T-cell (primary cell): Measurements from ENCODE around the gene DEGS1. TPM values are rescaled to one million over a fixed set of nuclear protein-coding genes. Genes with fewer than 3 reads are reported as not detected.

Experiments used
- ATAC-seq, 4 experiments: fragments of 200-7000 bp in 3 of 4; fragments of 150-1000 bp in 1 of 4; cut with Tn5 transposase; replicated peaks in 1 of 4; 1 replicate in 3 of 4; 2 replicates in 1 of 4; pipeline ENCODE4 v1.10.0; 2021; ENCODE audit warnings: moderate library complexity in 3 of 4, mild to moderate bottlenecking in 2 of 4, moderate number of reproducible peaks in 1 of 4
- CTCF ChIA-PET, 2 donors: fragments of 300-600 bp; sonication (Branson Sonifier 250); formaldehyde crosslinking; loops; one replicate each; lab custom pipeline; 2022; ENCODE audit warnings: antibody characterized with exemption in 2 of 2; lab: Charles Lee
- POLR2A ChIA-PET, 2 donors: fragments of 300-600 bp; sonication (Branson Sonifier 250); formaldehyde crosslinking; loops; one replicate each; lab custom pipeline; 2022; ENCODE audit warnings: antibody characterized with exemption in 2 of 2; lab: Charles Lee
- DNase-seq, 35 experiments: peaks; one replicate each; pipeline versions ENCODE4 v3.0.0 to v3.0.0-alpha.2; 2013 to 2023
- H3K27ac ChIP-seq: one replicate; pipeline ENCODE4 v1.5.1; 2013; ENCODE audit warnings: low read length
- H3K27me3 ChIP-seq, 2 experiments: replicated peaks in 1 of 2; 1 replicate in 1 of 2; 2 replicates in 1 of 2; pipeline versions ENCODE4 v1.6.1 to v1.7.0; 2013; ENCODE audit warnings: low read length in 1 of 2, mixed read lengths in 1 of 2; ENCODE audit not compliant: control insufficient read depth in 2 of 2, insufficient read depth in 2 of 2; ENCODE audit errors: extremely low read depth in 1 of 2
- H3K36me3 ChIP-seq, 2 donors: 1 replicate in 1 of 2; 2 replicates in 1 of 2; pipeline versions ENCODE4 v1.6.1 to v1.7.0; 2013; ENCODE audit warnings: low read length in 1 of 2; ENCODE audit not compliant: control insufficient read depth in 2 of 2, insufficient read depth in 1 of 2; ENCODE audit errors: extremely low read depth in 1 of 2
- H3K4me1 ChIP-seq, 2 experiments: 1 replicate in 1 of 2; 2 replicates in 1 of 2; pipeline versions ENCODE4 v1.6.1 to v1.7.0; 2013; ENCODE audit warnings: low read length in 2 of 2, mixed read lengths in 1 of 2; ENCODE audit not compliant: insufficient read depth in 2 of 2, control insufficient read depth in 1 of 2; ENCODE audit errors: extremely low read depth in 1 of 2
- H3K4me3 ChIP-seq, 2 donors: 1 replicate in 1 of 2; 2 replicates in 1 of 2; pipeline versions ENCODE4 v1.5.1 to v1.7.0; 2013; ENCODE audit warnings: mild to moderate bottlenecking in 2 of 2, low read length in 1 of 2, moderate library complexity in 1 of 2; ENCODE audit not compliant: control insufficient read depth in 1 of 2; ENCODE audit errors: extremely low read depth in 1 of 2
- H3K9me3 ChIP-seq: 2 replicates; pipeline ENCODE4 v1.7.0; 2013
- H3K27ac Mint-ChIP-seq, 2 donors: one replicate each; pipeline ENCODE4 v1.8.0; 2020 to 2021; ENCODE audit warnings: mild to moderate bottlenecking in 2 of 2, mixed read lengths in 2 of 2
- H3K27me3 Mint-ChIP-seq, 2 donors: one replicate each; pipeline ENCODE4 v1.8.0; 2021 to 2022; ENCODE audit warnings: mixed read lengths in 2 of 2
- H3K36me3 Mint-ChIP-seq: one replicate; pipeline ENCODE4 v1.8.0; 2021; ENCODE audit warnings: mixed read lengths
- H3K4me1 Mint-ChIP-seq, 3 donors: one replicate each; pipeline ENCODE4 v1.8.0; 2020 to 2022; ENCODE audit warnings: mixed read lengths in 3 of 3, mild to moderate bottlenecking in 1 of 3
- H3K4me3 Mint-ChIP-seq, 3 donors: one replicate each; pipeline ENCODE4 v1.8.0; 2020 to 2022; ENCODE audit warnings: mild to moderate bottlenecking in 3 of 3, mixed read lengths in 3 of 3, moderate library complexity in 3 of 3
- H3K9me3 Mint-ChIP-seq, 3 donors: one replicate each; pipeline ENCODE4 v1.8.0; 2020 to 2022; ENCODE audit warnings: mixed read lengths in 3 of 3
- WGBS: methylation state at CpG from one replicate; pipeline ENCODE4 v1.1.5; 2013; ENCODE audit warnings: missing lambda C conversion rate; ENCODE audit not compliant: insufficient coverage; 5-methylcytosine and 5-hydroxymethylcytosine counted together
- total RNA-seq, 35 experiments: library from RNA in 6 of 35; stranded (reverse) in 6 of 35; fragments of 120-200 nt in 1 of 35; gene quantifications; one replicate each; pipeline versions ENCODE4 v1.2.1 to v1.2.4 and lab custom pipeline; 2013 to 2026

Gene DEGS1
- total RNA-seq, 5 donors from 2014 or later (not counting 1 experiment from before 2014, with no cell fraction given) = 40.0 to 52.3 (median 44.4) TPM

- Mint-ChIP-seq H3K4me1 (peaks cover 7 to 37% (median 24%) of the 10 kb centered on the region in 3 donors), H3K4me3 (no peak overlapping the region), H3K27ac (peak overlapping the region; percentile 28 to 46), H3K9me3 (peaks cover 0 to 4% (median 0%) of the 10 kb centered on the region in 3 donors), H3K27me3 (no peaks in the 10 kb centered on the region), H3K36me3 (peaks cover 32% of the 10 kb centered on the region)
- ATAC-seq = no peak
- 60% methylated on average over 1 of the region's 5 CpGs for WGBS
- Histone ChIP-seq H3K9me3 (no peaks in the 10 kb centered on the region), H3K36me3 (peaks cover 3 to 19% of the 10 kb centered on the region in 2 donors), H3K27ac (no peak overlapping the region), H3K4me3 (no peak overlapping the region), H3K4me1 (peaks cover 0 to 2% of the 10 kb centered on the region in 2 experiments), H3K27me3 (no peaks in the 10 kb centered on the region)
- ChIA-PET POLR2A (interaction anchor here in 1 of 2 donors (0.5 to 0.7 kb wide), 3 partner anchors 10 to 1387 kb away, joined by 3 to 10 read pairs (median 3); partner anchors contain the start of gene DEGS1), CTCF (interaction anchor here in 1 of 2 donors (0.7 to 1.4 kb wide), 2 partner anchors 10 to 23 kb away, joined by 3 to 6 read pairs; partner anchors contain the start of gene DEGS1)
- DNase-seq = no peak
Measured at GRCh38 chr1:224192082-224192788, 9.2 kb downstream of the DEGS1 start.

- CTCF ChIA-PET = interaction anchor here (0.6 to 1.4 kb wide), 2 partner anchors 11 to 23 kb away, joined by 3 to 6 read pairs; partner anchors contain the start of gene DEGS1 (in 1 of the 2)
- H3K4me3 ChIP-seq = no peak overlapping the region
- H3K4me1 Mint-ChIP-seq = peaks cover 6 to 30% (median 19%) of the 10 kb centered on the region in 3 donors
- 100% methylated on average over 2 of the region's 8 CpGs for WGBS
- peaks cover 0 to 2% (median 0%) of the 10 kb centered on the region in 3 donors for H3K9me3 Mint-ChIP-seq
- H3K27ac ChIP-seq = no peak overlapping the region
- no peaks in the 10 kb centered on the region for H3K9me3 ChIP-seq
- DNase-seq (no peak), ATAC-seq (no peak)
- no peaks in the 10 kb centered on the region for H3K27me3 Mint-ChIP-seq
- no peak overlapping the region for H3K27ac Mint-ChIP-seq
- peaks cover 3 to 19% of the 10 kb centered on the region in 2 donors for H3K36me3 ChIP-seq
- no peak overlapping the region for H3K4me3 Mint-ChIP-seq
- H3K4me1 ChIP-seq = peaks cover 0 to 2% of the 10 kb centered on the region in 2 experiments
- H3K36me3 Mint-ChIP-seq = peaks cover 30% of the 10 kb centered on the region
- no peaks in the 10 kb centered on the region for H3K27me3 ChIP-seq
- POLR2A ChIA-PET = interaction anchor here (0.5 to 0.7 kb wide), 6 partner anchors 11 to 1233 kb away, joined by 3 to 11 read pairs (median 4); no protein-coding TSS in a partner anchor
Measured at GRCh38 chr1:224193319-224193966, 10.4 kb downstream of the DEGS1 start.

GRCh38 chr1:224196813-224197600, 14.0 kb downstream of the DEGS1 start:
- no peaks in the 10 kb centered on the region for H3K27me3 Mint-ChIP-seq
- Histone ChIP-seq H3K27me3 (no peaks in the 10 kb centered on the region), H3K27ac (no peak overlapping the region), H3K4me3 (no peak overlapping the region), H3K36me3 (peaks cover 3 to 11% of the 10 kb centered on the region in 2 donors), H3K4me1 (no peaks in the 10 kb centered on the region), H3K9me3 (no peaks in the 10 kb centered on the region)
- no peak for DNase-seq
- peaks cover 26% of the 10 kb centered on the region for H3K36me3 Mint-ChIP-seq
- no peak for ATAC-seq
- H3K4me3 Mint-ChIP-seq = no peak overlapping the region
- H3K9me3 Mint-ChIP-seq = no peaks in the 10 kb centered on the region
- 71% methylated on average over 1 of the region's 5 CpGs for WGBS
- ChIA-PET CTCF (interaction anchor here in 1 of 2 donors (0.6 kb wide), 1 partner anchor 246 kb away, joined by 6 read pairs; no protein-coding TSS in a partner anchor), POLR2A (interaction anchor here in 1 of 2 donors (0.6 kb wide), 1 partner anchor 205 kb away, joined by 6 read pairs; no protein-coding TSS in a partner anchor)
- H3K27ac Mint-ChIP-seq = no peak overlapping the region
- peaks cover 0 to 11% (median 5%) of the 10 kb centered on the region in 3 donors for H3K4me1 Mint-ChIP-seq

GRCh38 chr1:224198572-224198971, 15.5 kb downstream of the DEGS1 start:
- Mint-ChIP-seq H3K36me3 (peaks cover 18% of the 10 kb centered on the region), H3K4me3 (no peak overlapping the region), H3K4me1 (peaks cover 0 to 6% (median 4%) of the 10 kb centered on the region in 3 donors), H3K27me3 (no peaks in the 10 kb centered on the region), H3K9me3 (no peaks in the 10 kb centered on the region), H3K27ac (no peak overlapping the region)
- Histone ChIP-seq H3K4me1 (no peaks in the 10 kb centered on the region), H3K4me3 (no peak overlapping the region), H3K36me3 (peaks cover under 1 to 3% of the 10 kb centered on the region in 2 donors), H3K27me3 (no peaks in the 10 kb centered on the region), H3K9me3 (no peaks in the 10 kb centered on the region), H3K27ac (no peak overlapping the region)
- ChIA-PET POLR2A (interaction anchor here in 1 of 2 donors (0.7 kb wide), 1 partner anchor 425 kb away, joined by 3 read pairs; no protein-coding TSS in a partner anchor), CTCF (no interaction called here)
- WGBS = 97% methylated on average over 2 of the region's 4 CpGs
- ATAC-seq (no peak), DNase-seq (no peak)

DNA sequence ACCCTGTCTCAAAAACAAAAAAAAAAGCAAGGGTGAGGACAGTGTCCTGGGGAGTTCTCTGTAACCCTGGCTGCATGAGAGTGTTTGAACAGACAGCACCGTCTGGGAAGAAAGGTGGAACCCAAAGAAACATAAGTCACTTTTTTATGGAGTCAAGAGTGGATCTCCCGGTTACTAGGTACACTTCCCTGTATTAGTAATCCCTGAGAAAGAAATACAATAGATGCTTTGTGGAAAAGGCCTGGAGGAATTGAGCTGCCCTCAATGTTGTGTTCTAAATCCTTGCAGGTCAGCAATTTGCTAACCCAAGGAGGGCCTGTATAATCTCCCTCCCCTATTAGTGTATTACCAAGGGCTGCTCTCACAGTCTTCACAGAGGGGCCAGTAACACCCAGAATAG, 16.6 kb downstream of the DEGS1 start:
- no CpG with 5 or more reads among the region's 2 CpGs for WGBS
- no peaks in the 10 kb centered on the region for H3K36me3 ChIP-seq
- no peaks in the 10 kb centered on the region for H3K9me3 Mint-ChIP-seq
- H3K4me3 Mint-ChIP-seq = no peak overlapping the region
- H3K36me3 Mint-ChIP-seq = peaks cover 11% of the 10 kb centered on the region
- H3K27ac Mint-ChIP-seq = no peak overlapping the region
- H3K4me1 Mint-ChIP-seq = peaks cover 3 to 9% (median 6%) of the 10 kb centered on the region in 3 donors
- peaks cover 0 to 2% of the 10 kb centered on the region in 2 experiments for H3K4me1 ChIP-seq
- POLR2A ChIA-PET = no interaction called here
- CTCF ChIA-PET = interaction anchor here in 1 of 2 donors (0.7 kb wide), 1 partner anchor 875 kb away, joined by 6 read pairs; no protein-coding TSS in a partner anchor
- ATAC-seq (no peak), DNase-seq (no peak)
- no peaks in the 10 kb centered on the region for H3K27me3 Mint-ChIP-seq
- H3K4me3 ChIP-seq = no peak overlapping the region
- H3K9me3 ChIP-seq = no peaks in the 10 kb centered on the region
- H3K27ac ChIP-seq = no peak overlapping the region
- no peaks in the 10 kb centered on the region for H3K27me3 ChIP-seq
